ENCODE data around the gene LINS1. TPM values are rescaled to one million over a fixed set of nuclear protein-coding genes. Genes with fewer than 3 reads are reported as not detected.

The LINS1 gene
- total and polyA plus RNA-seq, 10 donors, result 7.7 to 71.1 (median 28.6) TPM

DNA sequence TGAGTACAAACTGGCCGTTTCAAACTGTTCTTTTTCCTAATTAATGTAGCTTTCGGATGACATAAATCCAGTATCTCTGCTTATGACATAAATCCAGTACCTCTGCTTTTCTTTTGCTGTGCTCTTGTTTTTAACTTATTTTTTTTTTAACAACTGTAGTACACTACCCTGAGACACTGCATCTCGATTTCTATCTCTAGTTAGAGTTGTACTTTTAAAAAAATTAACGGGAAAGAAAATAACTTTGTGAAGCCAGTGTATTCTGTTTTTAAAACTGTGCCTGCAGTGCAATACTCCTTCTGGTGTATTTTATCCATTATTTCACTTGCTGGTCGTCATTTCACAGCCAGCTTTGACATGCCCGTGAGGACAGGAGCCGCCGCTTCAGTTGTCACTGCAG, 47.0 kb upstream of the LINS1 start:
- Histone ChIP-seq H3K4me1 (peaks cover 0 to 15% (median 0%) of the 10 kb centered on the region in 6 donors), H3K36me3 (peaks cover 0 to 53% (median 13%) of the 10 kb centered on the region in 6 donors), H3K27me3 (replicated peaks in 1 of 7) (no peaks in the 10 kb centered on the region), H3K4me3 (no peak overlapping the region), H3K27ac (no peak overlapping the region), H3K9me3 (no peaks in the 10 kb centered on the region)
- TF ChIP-seq POLR2A (IDR thresholded peaks at IDR 0.05) (no peak), POLR2AphosphoS5 (IDR thresholded peaks at IDR 0.05) (no peak)
- TF ChIP-seq, protein P1, sequence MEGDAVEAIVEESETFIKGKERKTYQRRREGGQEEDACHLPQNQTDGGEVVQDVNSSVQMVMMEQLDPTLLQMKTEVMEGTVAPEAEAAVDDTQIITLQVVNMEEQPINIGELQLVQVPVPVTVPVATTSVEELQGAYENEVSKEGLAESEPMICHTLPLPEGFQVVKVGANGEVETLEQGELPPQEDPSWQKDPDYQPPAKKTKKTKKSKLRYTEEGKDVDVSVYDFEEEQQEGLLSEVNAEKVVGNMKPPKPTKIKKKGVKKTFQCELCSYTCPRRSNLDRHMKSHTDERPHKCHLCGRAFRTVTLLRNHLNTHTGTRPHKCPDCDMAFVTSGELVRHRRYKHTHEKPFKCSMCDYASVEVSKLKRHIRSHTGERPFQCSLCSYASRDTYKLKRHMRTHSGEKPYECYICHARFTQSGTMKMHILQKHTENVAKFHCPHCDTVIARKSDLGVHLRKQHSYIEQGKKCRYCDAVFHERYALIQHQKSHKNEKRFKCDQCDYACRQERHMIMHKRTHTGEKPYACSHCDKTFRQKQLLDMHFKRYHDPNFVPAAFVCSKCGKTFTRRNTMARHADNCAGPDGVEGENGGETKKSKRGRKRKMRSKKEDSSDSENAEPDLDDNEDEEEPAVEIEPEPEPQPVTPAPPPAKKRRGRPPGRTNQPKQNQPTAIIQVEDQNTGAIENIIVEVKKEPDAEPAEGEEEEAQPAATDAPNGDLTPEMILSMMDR (IDR thresholded peaks at IDR 0.05 in 8 of 11, conservative IDR thresholded peaks at IDR 0.05 in 3 of 11), result no peak
- intact Hi-C loops (cut with DNase I; ENCODE audit: low total_unique reads), result no loop called here
- WGBS, 5 donors, result 94 to 97% (median 95%) methylated on average over 8 of the region's 8 CpGs
- no peak for DNase-seq

DNA sequence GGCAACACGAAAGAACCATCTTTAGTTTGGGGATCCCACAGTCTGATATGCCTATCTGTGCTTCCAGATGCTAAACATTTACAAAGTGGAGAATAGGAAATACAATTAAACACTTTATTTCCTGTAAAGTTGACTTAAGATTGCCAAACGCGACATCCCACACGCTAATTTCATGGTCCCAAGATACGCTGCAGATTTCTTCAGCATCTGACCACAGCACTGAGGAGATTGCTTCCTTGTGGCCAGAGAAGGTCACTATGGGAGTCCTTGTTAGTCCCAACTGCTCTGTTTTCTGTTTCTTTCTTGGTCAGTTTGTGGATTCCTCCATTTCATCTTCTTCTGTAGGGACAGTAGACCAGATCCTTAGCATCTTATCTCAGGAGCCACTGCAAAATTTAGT, 43.7 kb upstream of the LINS1 start:
- H3K27ac ChIP-seq, result no peak overlapping the region
- peaks cover 0 to 34% (median 13%) of the 10 kb centered on the region in 6 donors for H3K36me3 ChIP-seq
- H3K4me1 ChIP-seq, result peaks cover 0 to 39% (median 11%) of the 10 kb centered on the region in 6 donors
- WGBS, 5 donors, result 64 to 90% (median 82%) methylated on average over 5 of the region's 5 CpGs
- intact Hi-C loops (cut with DNase I; ENCODE audit: low total_unique reads), result no loop called here
- no peak for TF ChIP-seq POLR2AphosphoS5 (IDR thresholded peaks at IDR 0.05)
- no peak for TF ChIP-seq POLR2A (IDR thresholded peaks at IDR 0.05)
- TF ChIP-seq, protein P1 (IDR thresholded peaks at IDR 0.05 in 8 of 11, conservative IDR thresholded peaks at IDR 0.05 in 3 of 11), result no peak
- DNase-seq, result no peak
- H3K9me3 ChIP-seq, result no peaks in the 10 kb centered on the region
- no peaks in the 10 kb centered on the region for H3K27me3 ChIP-seq (replicated peaks in 1 of 7)
- H3K4me3 ChIP-seq, result no peak overlapping the region

DNA sequence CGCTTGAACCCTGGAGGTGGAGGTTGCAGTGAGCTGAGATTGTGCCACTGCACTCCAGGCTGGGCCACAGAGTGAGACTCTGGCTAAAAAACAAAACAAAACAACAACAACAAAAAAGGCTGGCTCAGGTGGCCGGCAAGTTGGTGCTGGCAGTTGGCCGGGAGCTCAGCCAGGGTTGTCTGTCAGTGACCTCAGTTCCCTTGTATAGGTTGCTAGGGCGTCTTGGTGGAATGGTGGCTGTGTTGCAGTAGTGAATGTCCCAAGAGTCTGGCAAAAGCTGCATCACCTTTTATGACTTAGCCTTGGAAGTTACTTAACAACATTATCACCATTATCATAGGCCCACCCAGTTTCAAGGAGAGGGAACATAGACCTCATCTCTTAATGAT, 41.0 kb upstream of the LINS1 start:
- peak; percentile 58 for DNase-seq
- TF ChIP-seq, protein P1 (IDR thresholded peaks at IDR 0.05 in 8 of 11, conservative IDR thresholded peaks at IDR 0.05 in 3 of 11), result no peak
- TF ChIP-seq POLR2AphosphoS5 (IDR thresholded peaks at IDR 0.05), result no peak
- no peak for TF ChIP-seq POLR2A (IDR thresholded peaks at IDR 0.05)
- H3K27me3 ChIP-seq (replicated peaks in 1 of 7), result no peaks in the 10 kb centered on the region
- intact Hi-C loops (cut with DNase I; ENCODE audit: low total_unique reads), result no loop called here
- H3K36me3 ChIP-seq, result peaks cover 0 to 11% (median under 1%) of the 10 kb centered on the region in 6 donors
- H3K9me3 ChIP-seq, result no peaks in the 10 kb centered on the region
- H3K27ac ChIP-seq, result peak overlapping the region in 3 of 8 donors; percentile 45 to 57 (median 47)
- H3K4me3 ChIP-seq, result no peak overlapping the region
- 73 to 98% (median 88%) methylated on average over 4 of the region's 4 CpGs for WGBS, 5 donors
- peaks cover 0 to 60% (median 11%) of the 10 kb centered on the region in 6 donors for H3K4me1 ChIP-seq

DNA sequence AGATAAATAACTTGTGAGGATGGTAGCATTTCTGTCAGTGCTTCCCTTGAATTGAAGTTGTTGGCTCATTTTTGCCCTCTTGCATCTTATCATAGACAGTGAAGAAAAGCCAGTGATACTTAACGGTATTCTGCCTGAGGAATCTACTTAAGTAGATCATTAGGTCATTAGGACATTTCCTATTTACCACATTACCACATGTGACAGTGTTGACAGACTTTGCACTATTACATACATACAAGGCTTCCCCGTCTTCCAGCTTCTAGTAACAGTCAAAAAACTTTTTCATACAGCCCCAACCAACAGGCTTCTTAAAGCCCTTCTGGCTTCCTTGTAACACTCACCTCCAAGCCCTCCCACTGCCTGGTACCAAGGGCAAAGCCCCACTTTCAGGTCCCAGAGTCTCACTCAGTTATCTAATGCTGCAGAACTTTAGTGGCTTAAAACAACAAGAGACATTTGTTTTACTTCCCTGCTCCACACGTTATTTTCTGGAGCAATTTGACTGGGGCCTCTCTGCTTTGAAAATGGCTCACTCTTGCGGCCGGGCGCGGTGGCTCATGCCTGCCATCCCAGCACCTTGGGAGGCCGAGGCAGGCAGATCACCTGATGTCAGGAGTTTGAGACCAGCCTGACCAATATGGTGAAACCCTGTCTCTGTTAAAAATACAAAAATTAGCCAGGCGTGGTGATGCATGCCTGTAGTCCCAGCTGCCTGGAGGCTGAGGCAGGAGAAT, 40.4 kb upstream of the LINS1 start:
- Histone ChIP-seq H3K27me3 (replicated peaks in 1 of 7) (no peaks in the 10 kb centered on the region), H3K4me3 (no peak overlapping the region), H3K27ac (peak overlapping the region in 4 of 8 donors; percentile 13 to 57 (median 46)), H3K4me1 (peaks cover 0 to 65% (median 11%) of the 10 kb centered on the region in 6 donors), H3K9me3 (no peaks in the 10 kb centered on the region), H3K36me3 (peaks cover 0 to 6% (median 0%) of the 10 kb centered on the region in 6 donors)
- 66 to 90% (median 78%) methylated on average over 9 of the region's 9 CpGs for WGBS, 5 donors
- intact Hi-C loops (cut with DNase I; ENCODE audit: low total_unique reads), result no loop called here
- TF ChIP-seq POLR2A (IDR thresholded peaks at IDR 0.05) (no peak), POLR2AphosphoS5 (IDR thresholded peaks at IDR 0.05) (no peak)
- TF ChIP-seq, protein P1 (IDR thresholded peaks at IDR 0.05 in 8 of 11, conservative IDR thresholded peaks at IDR 0.05 in 3 of 11), result no peak
- no peak for DNase-seq

All from spleen (tissue), 11 donors.